ENCODE results near the gene XRN2.
"Not testable (repeated sequence)": the region's sequence is repeated elsewhere in the genome, so short reads cannot be mapped to it uniquely, and the experiment has no call there.

XRN2 gene

DNA sequence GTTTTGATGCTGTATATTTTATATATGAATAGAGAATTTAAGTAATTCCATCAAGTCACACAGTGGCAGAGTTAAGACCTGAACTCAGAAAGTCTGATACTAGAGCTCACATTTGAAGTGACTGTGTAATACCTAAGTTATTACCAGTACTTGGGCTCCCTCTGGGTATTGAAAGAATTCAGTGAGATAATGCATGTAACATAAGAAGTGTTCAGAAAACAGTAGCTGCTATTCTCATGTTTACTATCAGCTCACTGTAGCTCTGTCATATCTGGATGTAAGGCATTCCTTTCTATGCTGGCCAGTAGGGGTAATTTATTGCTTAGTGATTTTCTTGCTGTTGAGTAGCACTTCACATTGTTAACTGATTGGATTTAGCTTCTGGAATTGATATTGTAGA lies 49.6 kb downstream of the XRN2 start:
- DNase-seq = no peak

DNA sequence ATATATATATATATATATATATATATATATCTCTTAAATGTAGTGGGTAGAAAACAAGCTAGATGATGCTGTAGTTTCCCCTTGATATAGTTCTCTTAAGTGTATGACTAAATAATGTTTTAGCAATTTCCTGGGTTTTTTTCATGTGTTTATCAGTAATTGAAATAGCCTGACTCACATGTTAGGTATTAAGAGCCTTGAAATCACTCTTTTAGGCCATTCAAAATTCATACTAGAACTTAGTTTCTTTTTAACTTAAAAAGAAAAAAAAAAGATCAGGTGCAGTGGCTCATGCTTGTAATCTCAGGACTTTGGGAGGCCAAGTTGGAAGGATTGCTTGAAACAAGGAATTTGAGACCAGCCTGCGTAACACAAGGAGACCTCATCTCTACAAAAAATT lies 50.1 kb downstream of the XRN2 start:
- DNase-seq = no peak

DNA sequence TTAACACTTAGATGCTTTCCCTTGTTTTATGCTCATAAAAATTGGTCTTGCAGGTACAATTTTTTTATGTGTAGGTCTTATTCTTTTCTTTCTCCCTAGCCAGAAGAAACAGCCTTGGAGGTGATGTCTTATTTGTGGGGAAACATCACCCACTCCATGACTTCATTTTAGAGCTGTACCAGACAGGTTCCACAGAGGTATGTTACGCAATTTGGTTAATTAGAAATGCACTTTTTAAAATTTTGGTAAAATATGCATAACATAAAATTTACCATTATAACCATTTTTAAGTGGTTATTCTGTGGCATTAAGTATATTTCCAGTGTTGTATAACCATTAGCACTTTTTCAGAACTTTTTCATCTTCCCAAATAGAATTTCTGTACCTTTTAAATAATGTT lies 52.9 kb downstream of the XRN2 start:
- no peak for DNase-seq

DNA sequence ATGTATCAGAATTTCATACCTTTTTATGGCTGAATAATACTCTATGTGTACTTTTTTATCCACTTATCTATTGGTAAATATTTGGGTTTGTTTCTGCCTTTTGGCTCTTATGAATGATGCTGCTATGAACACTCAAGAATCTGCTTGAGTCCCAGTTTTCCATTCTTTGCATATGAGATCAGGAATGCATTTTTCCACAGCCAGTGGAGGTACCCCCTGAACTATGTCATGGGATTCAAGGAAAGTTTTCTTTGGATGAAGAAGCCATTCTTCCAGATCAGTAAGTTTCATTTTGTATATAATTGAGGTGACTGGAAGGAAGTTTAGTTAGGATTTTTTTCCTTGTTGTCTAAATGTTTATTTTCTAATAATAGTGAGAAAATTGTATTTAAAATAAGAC lies 53.3 kb downstream of the XRN2 start:
- no peak for DNase-seq

DNA sequence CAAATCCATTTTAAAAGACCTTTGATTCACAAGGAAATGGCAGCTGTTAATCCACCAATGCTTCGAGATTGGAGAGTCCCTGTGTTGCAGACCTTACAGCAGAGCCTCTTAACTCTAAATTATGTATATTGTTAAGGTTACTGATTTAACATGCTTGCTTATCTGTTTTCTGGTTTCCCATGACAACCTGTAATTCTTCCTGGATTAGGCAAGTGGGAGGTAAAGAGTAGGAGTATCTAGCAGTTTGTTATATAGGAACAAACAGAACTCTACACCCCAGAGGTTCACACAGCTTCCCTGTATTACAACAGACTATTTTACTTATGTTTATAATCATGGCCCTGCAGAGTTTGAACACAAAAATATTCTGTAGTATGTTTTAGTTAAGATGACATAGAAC lies 54.7 kb downstream of the XRN2 start:
- no peak for DNase-seq

DNA sequence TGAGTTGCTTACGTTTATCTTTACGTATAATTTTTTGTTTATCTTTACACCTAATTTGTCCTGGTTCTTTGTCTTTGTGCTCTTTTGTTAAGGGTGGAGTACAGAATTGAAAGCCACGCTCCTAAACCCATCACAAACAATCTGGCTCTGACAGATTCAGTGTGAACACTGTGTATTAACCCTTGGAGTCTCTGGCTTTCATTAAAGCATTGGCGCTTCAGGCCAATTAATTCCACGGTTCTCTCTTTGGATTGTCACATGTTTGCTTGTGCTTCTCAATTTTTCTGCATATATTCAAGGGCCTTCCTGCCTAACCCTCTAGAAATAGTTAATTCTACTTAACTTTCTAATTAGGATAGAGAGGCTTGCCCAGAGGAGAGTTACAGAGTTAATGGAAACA lies 55.6 kb downstream of the XRN2 start:
- no peak for DNase-seq

DNA sequence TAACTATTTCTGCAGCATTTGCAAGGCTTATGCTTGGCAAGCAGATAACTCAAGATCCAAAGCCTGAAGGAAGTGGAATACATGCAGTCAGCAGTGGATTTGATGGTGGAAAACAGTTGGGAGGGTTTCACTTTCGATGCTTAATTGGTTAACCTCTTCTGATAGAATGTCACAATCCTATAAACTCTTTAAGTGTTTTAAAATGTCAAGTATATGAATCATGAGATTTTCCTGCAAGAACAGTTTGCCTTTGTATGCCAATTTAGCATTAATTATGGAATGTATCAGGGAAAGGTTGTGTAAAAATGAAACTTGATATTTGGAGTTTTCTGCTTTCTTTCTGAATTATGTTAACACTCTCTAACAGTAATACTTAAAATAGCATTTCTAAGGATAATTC lies 57.6 kb downstream of the XRN2 start:
- DNase-seq = no peak

DNA sequence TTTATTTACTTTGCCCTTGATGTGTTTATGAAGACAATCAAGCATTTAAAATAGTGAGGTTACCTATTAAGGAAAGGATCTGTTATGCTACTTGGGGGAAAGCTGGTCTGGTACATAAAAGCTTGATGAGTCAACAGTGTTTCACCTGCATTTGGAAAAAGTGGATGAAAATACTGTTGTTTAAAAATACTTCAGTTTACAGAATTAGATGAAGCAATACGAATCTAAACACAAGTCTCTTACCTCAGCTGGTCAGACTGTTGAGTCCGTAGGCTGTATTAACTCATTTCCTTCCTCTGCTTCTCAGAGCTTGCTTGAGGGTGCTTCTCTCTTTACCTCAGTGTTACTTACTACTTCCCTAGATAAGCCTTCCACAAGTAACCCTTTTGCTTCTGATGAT lies 58.1 kb downstream of the XRN2 start:
- no peak for DNase-seq

DNA sequence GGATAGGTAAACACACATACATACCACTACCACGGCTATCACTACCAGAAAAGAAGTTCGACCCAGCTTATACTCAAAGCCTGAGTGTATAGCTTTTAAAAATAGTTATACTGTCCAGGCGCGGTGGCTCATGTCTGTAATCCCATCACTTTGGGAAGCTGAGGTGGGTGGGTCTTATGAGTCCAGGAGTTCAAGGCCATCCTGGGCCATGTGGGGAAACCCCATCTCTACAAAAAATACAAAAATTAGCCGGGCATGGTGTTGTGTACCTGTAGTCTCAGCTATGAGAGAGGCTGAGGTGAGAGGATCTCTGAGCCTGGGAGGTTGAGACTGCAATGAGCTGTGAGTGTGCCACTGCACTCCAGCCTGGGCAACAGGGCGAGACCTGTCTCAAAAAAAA lies 61.3 kb downstream of the XRN2 start:
- DNase-seq = no peak

DNA sequence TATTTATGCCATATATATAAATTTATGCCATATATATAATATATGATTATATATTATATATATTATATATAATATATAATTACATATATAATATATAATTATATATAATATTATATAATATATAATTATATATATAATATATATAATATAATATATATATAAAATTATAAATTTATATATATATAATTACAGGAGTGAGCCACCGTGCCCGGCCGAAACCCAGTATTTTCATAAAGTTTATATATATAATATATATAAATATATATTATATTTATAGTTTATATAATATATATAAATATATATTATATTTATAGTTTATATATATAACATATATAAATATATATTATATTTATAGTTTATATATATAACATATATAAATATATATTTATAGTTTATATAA lies 62.6 kb downstream of the XRN2 start:
- no peak for DNase-seq

DNA sequence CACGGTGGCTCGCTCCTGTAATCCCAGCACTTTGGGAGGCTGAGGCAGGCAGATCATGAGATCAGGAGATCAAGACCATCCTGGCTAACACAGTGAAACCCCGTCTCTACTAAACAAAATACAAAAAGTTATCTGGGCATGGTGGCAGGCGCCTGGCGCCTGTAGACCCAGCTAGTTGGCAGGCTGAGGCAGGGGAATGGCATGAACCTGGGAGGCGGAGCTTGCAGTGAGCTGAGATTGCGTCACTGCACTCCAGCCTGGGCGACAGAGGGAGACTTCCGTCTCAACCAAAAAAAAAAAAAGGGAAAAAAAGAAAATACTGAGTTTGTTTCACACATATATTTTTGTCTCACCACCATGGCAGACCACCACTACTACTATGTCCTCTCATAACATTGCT lies 63.1 kb downstream of the XRN2 start:
- DNase-seq = not testable (repeated sequence)

DNA sequence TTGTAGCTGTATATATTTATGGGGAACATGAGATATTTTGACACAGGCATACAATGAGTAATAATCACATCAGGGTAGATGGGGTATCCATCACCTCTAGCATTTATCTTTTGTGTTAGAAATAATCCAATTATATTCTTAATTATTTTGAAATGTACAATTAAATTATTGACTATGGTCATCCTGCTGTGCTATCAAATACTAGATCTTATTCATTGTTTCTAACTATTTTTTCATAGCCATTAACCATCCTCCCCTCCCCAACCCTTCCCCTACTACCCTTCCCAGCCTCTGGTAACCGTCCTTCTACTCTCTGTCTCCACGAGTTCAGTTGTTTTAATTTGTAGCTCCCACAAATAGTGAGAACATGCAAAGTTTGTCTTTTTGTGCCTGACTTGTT lies 65.7 kb downstream of the XRN2 start:
- DNase-seq = no peak

DNA sequence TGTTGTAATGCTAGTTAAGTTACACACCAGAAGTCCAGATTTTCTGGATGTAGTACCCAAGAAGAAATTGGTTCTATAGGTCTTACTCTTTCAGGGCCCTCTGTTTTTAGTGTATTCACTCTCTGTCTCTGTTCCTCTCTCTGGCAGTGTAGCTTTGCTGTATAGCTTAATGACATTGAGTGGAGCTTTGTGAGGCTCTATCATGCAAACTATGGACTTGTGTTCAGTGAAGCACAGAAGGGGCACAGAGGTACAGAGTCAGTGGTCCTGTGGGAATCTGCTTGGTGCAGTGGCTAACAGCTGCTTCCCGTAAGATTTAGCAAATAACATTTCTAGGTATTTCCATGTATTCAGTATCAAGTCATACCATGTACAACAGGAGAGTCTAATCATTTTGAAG lies 68.1 kb downstream of the XRN2 start:
- no peak for DNase-seq

DNA sequence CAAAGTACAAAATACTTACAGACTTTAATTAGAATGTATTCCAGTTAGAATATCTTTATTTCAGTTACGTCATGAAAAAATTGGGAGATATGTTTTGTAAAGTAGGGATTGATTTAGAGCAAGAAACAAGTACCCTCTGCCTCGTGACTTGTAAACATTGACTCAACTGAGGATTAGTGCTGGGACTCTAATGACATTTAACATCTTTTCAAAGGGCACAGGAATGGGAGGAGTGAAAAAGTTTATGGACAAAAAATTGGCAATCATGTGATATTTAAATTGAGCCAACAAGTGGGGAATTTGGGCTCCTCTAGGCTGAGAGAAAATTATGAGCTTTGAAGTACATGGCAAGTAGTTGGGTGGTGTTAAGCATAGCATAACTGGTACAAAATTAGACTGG lies 68.9 kb downstream of the XRN2 start:
- no peak for DNase-seq

DNA sequence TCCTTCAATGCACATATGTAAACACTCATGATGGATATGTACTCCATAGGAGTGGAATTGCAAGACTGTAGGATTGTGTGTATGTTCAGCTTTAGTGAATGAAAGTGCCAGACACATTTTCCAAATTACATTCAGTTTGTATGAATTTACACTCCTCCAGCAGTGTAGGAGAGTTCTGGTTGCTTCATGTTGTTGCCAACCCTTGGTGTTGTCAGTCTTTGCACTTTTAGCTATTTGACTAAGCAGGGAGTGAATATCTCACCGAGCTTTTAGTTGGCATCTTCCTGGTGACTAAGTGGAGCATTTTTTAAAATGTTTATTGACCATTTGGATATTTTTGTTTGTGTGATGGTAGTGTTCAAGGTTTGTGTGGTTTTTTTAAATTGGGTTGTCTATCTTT lies 70.3 kb downstream of the XRN2 start:
- no peak for DNase-seq

DNA sequence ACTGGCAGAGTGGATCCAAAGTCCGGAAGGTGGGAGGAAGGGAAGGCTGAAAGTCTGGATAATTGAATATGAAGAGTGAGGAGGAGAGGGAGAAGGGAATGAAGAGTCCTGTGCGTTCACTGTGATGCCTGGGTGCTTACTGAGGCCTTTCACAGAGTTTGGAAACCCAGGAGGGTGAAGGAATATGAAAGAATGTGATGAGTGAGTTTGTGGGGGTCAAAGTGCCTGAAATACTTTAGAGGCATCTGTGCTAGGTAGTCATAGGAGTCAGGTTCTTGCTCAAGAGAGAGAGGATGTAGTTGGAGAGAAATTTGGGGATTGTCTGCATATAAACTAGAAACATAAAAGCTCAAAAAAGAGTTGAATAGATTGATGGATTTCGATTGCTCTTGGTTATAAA lies 73.5 kb downstream of the XRN2 start:
- no peak for DNase-seq

DNA sequence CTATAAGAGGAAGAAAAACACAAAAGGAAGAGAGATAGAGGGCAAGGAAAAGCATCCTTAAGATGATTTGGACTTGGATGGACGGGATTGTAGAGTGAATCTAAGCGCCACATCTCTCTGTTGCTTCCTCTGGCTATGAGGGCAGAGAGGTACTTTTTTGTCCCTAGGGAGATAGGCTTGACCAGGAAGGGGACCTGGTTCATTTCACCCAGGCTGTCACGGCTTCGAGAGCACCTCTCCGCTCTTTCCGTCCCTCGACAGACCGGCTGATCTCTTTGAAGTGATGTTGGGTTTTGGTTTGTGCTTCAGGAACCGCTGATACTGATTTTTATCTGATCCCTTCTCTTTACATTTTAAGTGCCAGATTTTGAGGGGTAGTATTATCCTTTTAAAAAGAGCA lies 74.6 kb downstream of the XRN2 start:
- no peak for DNase-seq

DNA sequence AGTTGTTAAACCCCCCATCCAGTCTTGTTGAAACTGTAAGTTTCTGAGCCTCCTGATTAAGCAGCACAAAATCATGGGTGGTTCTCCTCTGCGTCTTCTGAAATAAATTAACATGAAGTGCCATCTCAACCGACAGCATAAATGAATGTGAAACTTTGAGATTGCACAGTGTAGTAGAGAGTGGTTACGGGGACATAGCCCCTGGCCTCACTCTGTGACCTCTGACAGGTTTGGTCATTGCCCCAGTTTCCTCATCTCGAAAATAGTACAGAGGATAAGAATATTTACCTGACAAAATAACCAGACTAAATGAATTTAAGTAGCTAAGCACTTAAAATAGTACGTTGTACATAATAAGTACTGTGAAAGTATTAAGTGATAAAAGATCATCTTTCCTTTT lies 75.1 kb downstream of the XRN2 start:
- DNase-seq = no peak

DNA sequence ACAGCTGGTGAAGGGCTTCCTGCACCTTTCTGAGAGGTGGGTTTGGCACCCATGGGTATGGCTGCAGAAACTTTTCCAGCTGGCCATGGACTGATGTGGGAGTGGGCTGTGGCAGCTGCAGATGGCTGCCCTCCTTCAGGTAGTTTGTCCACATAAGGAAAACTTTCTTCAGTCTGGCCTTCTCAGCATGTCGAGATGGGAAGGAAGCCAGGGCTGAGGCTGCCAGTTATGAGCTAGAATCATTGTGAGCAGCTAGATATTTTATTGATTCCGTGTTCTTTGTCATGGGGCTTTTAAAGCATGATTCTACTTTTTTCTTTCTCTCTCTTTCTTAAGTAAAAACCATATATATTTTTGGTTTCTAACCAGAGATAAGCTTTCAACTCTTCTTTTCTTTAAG lies 77.6 kb downstream of the XRN2 start:
- DNase-seq = no peak

DNA sequence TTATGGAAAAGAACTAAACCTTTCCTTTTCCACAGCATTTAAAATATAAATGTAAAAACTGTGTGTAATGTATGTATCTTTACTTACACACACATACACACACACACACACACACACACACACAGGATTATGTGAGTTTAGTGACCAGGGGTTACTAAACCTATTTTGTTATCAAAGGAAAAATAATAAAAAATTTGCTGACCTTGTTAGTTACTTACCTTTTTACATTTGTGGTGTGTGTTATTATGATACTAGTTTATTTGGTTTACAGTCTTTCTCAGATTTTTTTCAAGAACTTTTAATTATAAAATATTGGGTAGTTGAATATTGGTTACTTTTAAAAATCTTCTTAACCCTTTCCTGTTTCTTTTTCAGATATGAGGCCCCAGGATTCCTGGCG lies 78.5 kb downstream of the XRN2 start:
- DNase-seq = no peak

DNA sequence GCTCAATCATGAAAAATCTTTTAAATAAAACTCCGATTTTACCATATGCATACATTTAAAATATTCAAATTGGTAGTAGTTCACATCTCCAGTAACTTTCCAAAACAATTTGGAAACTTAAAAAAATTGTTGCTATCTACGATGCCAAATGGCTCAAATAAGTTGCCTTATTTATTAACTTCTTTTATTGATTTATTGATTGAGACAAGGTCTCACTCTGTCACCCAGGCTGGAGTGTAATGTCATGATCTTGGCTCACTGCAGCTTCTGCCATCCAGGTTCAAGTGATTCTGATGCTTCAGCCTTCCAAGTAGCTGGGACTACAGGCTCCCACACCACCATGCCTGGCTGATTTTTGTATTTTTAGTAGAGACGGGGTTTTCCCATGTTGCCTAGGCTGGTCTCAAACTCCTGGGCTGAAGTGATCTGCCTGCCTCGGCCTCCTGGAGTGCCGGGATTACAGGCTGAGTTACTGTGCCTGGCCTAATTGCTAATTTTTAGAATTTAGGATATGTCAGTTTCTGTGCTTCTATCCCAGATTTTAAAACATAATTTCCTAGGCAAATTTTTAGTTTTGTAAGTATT lies 81.3 kb downstream of the XRN2 start:
- no peak for DNase-seq

DNA sequence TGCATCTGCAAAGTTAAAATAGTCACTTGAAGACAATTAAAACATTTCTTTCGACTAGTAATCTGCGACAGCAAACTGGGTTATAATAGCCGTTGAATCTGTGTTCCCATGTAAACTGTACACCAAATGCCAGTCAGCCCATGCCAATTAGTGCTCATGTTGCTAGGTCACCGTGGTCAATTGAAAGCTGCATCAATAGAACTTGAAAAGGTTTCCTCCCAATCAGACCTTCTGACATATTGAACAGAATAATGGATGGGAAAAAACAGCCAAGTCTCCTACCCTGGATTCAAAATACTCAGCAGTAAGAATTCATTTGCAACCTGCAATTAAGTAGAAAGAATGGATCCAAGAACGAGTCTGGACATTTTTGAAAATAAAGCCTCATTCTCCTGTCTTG lies 83.0 kb downstream of the XRN2 start:
- DNase-seq = no peak

DNA sequence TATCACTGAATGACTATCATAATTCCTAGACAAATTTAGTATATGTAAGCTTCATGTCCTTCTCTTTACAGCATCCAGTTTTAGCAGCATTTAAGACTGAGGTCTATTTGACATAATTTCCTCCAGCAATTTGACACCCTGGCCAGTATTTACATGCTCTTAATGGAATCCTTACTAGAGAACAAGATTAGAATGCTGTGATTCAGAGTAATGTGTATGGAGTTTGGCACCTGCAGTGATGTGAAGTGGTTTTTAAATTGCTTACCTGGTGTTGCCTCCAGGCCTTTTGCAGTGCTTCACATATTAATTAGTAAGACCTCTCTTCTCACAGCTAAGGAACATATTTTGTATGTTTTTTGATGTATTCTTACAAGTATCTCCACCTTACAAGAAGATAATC lies 84.4 kb downstream of the XRN2 start:
- DNase-seq = no peak

DNA sequence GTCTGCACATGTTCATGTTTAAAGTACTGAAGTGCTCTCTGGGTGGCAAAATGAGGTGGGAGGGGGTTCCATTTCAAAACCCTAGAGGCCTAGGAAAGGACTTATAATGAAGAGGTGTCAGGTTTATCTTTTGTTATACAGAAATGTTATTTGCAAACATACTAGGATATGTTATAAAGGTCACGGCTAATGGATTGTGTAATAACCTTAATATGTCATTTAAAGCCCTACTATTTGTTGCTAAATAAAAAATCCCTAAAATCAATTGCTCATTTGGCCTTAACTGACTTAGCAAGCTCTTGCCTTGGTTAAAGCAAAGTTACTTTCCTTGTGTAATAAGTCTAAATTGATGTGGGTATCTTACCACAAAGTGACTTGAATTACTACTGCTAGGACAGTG lies 85.4 kb downstream of the XRN2 start:
- no peak for DNase-seq

DNA sequence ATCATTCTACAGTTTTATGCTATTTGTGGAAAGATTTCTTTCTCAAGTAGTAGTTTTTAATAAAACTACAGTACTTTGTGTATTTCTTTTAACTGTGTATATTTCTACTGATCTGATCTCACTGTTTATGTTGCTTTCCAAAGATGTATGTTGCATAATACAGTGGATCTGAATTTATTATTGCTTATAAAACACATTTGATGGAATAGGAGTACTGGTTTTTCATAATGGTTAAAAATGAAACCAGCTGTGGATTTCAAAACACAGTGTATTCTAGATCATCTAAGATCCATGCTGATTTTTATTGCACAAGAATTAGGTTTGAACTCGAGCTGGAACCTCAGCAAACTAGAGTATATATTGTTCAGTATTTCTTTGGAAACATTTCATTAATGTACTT lies 86.2 kb downstream of the XRN2 start:
- no peak for DNase-seq

DNA sequence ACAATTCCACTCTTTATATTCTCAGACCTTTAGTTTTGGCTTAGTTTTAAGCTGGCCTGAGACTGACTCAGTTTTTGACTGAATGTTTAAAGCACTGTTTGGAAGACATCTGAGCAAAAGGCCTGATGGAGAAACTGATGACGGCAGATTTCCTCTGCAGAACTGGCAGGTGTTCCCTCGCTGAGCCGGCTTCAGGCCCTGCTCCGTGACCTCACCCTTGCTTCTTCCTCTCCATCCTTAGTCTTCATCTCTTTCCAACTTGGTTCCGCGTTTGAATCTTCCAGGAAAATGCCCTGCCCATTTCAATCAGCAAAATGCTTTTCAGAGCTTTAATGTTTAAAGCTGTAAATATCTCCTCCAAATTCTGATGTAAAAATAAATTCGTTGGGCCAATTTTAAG lies 87.6 kb downstream of the XRN2 start:
- no peak for DNase-seq
